CD14-positive monocyte (primary cell): ENCODE measurements around the gene USP20. TPM values are rescaled to one million over a fixed set of nuclear protein-coding genes. Genes with fewer than 3 reads are reported as not detected.

Experiments used
- DNase-seq, 3 donors: peaks; one replicate each; pipeline ENCODE4 v3.0.0-alpha.2; 2011 to 2022
- H2AFZ ChIP-seq: 2 replicates; pipeline ENCODE4 v1.6.0; 2012; ENCODE audit warnings: mild to moderate bottlenecking, low read depth, low read length, inconsistent platforms; ENCODE audit not compliant: insufficient read depth, poor library complexity, severe bottlenecking
- H3K27ac ChIP-seq, 2 donors: 1 replicate in 1 of 2; 2 replicates in 1 of 2; pipeline ENCODE4 v1.5.1; 2012 to 2013; ENCODE audit warnings: low read length in 2 of 2, control low read depth in 1 of 2, inconsistent platforms in 1 of 2, low read depth in 1 of 2, mild to moderate bottlenecking in 1 of 2
- H3K27me3 ChIP-seq, 2 donors: one replicate each; pipeline versions ENCODE4 v1.6.0 to v1.6.1; 2011 to 2013; ENCODE audit warnings: low read length in 2 of 2; ENCODE audit not compliant: control insufficient read depth in 2 of 2, insufficient read depth in 2 of 2
- H3K36me3 ChIP-seq, 2 donors: replicated peaks in 1 of 2; 1 replicate in 1 of 2; 2 replicates in 1 of 2; pipeline versions ENCODE4 v1.5.1 to v1.6.1; 2012 to 2013; ENCODE audit warnings: low read length in 2 of 2, control low read depth in 1 of 2, inconsistent platforms in 1 of 2, mild to moderate bottlenecking in 1 of 2; ENCODE audit not compliant: insufficient read depth in 2 of 2, control insufficient read depth in 1 of 2
- H3K4me1 ChIP-seq, 2 donors: 1 replicate in 1 of 2; 2 replicates in 1 of 2; pipeline versions ENCODE4 v1.5.1 to v1.6.1; 2012 to 2013; ENCODE audit warnings: low read length in 2 of 2, control low read depth in 1 of 2, inconsistent platforms in 1 of 2, mild to moderate bottlenecking in 1 of 2, moderate library complexity in 1 of 2; ENCODE audit not compliant: insufficient read depth in 2 of 2, control insufficient read depth in 1 of 2
- H3K4me2 ChIP-seq: replicated peaks from 2 replicates; pipeline ENCODE3; 2012; ENCODE audit warnings: low read length, moderate library complexity, mild to moderate bottlenecking; ENCODE audit not compliant: poor library complexity, severe bottlenecking; ENCODE audit errors: extremely low read depth
- H3K4me3 ChIP-seq, 3 experiments: fragments of 200-600 bp in 1 of 3; sonication (generic) in 1 of 3; replicated peaks in 1 of 3; 1 replicate in 2 of 3; 2 replicates in 1 of 3; pipeline ENCODE4 v1.5.1; 2011 to 2013; ENCODE audit warnings: low read length in 3 of 3, mild to moderate bottlenecking in 3 of 3, control low read depth in 2 of 3, low read depth in 2 of 3, inconsistent platforms in 1 of 3, moderate library complexity in 1 of 3
- H3K79me2 ChIP-seq: 2 replicates; pipeline ENCODE4 v1.6.0; 2012; ENCODE audit warnings: mild to moderate bottlenecking, control low read depth, inconsistent platforms, low read length, moderate library complexity; ENCODE audit not compliant: insufficient read depth
- H3K9ac ChIP-seq: 2 replicates; pipeline ENCODE4 v1.6.0; 2017; ENCODE audit warnings: low read length, mild to moderate bottlenecking; ENCODE audit not compliant: insufficient read depth, poor library complexity, severe bottlenecking
- H3K9me3 ChIP-seq, 2 donors: replicated peaks in 1 of 2; 1 replicate in 1 of 2; 2 replicates in 1 of 2; pipeline versions ENCODE4 v1.5.1 to v1.6.1; 2012 to 2013; ENCODE audit warnings: low read length in 2 of 2, control low read depth in 1 of 2; ENCODE audit not compliant: control insufficient read depth in 1 of 2, insufficient read depth in 1 of 2
- H4K20me1 ChIP-seq: 2 replicates; pipeline ENCODE4 v1.6.0; 2012; ENCODE audit warnings: mild to moderate bottlenecking, low read length, control low read depth, moderate library complexity; ENCODE audit not compliant: insufficient read depth
- H3K27ac Mint-ChIP-seq, 7 donors: one replicate each; pipeline ENCODE4 v1.8.0; 2020; ENCODE audit warnings: mild to moderate bottlenecking in 7 of 7, mixed read lengths in 7 of 7, moderate library complexity in 6 of 7, inconsistent platforms in 2 of 7
- H3K27me3 Mint-ChIP-seq, 3 donors: one replicate each; pipeline ENCODE4 v1.8.0; 2021 to 2022; ENCODE audit warnings: low read depth in 3 of 3, mild to moderate bottlenecking in 3 of 3, mixed read lengths in 3 of 3, moderate library complexity in 3 of 3, inconsistent platforms in 1 of 3
- H3K36me3 Mint-ChIP-seq, 2 donors: one replicate each; pipeline ENCODE4 v1.8.0; 2020; ENCODE audit warnings: mixed read lengths in 2 of 2, inconsistent platforms in 1 of 2, mild to moderate bottlenecking in 1 of 2
- H3K4me1 Mint-ChIP-seq: one replicate; pipeline ENCODE4 v1.8.0; 2020; ENCODE audit warnings: mild to moderate bottlenecking, mixed read lengths
- H3K4me3 Mint-ChIP-seq, 2 donors: one replicate each; pipeline ENCODE4 v1.8.0; 2020; ENCODE audit warnings: mild to moderate bottlenecking in 2 of 2, mixed read lengths in 2 of 2, moderate library complexity in 1 of 2
- H3K9me3 Mint-ChIP-seq, 7 donors: one replicate each; pipeline ENCODE4 v1.8.0; 2020 to 2022; ENCODE audit warnings: mixed read lengths in 7 of 7, mild to moderate bottlenecking in 6 of 7, moderate library complexity in 6 of 7, inconsistent platforms in 2 of 7
- WGBS: methylation state at CpG from one replicate; pipeline ENCODE4 v1.1.5; 2013; ENCODE audit warnings: missing lambda C conversion rate; ENCODE audit not compliant: insufficient coverage; 5-methylcytosine and 5-hydroxymethylcytosine counted together
- intact Hi-C, 2 donors: fragments of 100-400 bp; cut with micrococcal nuclease; formaldehyde crosslinking; loops; one replicate each; pipeline versions ENCODE4 v1.15.0 to v1.15.1; 2023
- polyA plus RNA-seq, 3 donors: library from polyadenylated mRNA; depleted of rRNA in 1 of 3; unstranded in 2 of 3; stranded (reverse) in 1 of 3; fragments of 300-500 nt in 2 of 3; fragments of >200 nt in 1 of 3; fragmentation: Illumina TruSeq in 2 of 3; gene quantifications; 1 replicate in 2 of 3; 2 replicates in 1 of 3; pipeline ENCODE4 v1.2.3, GENCODE V29; 2012 to 2021
- TF ChIP-seq, protein P1 (sequence below): fragments of 200-600 bp; IDR thresholded peaks from one replicate; pipeline ENCODE4 v1.8.0; 2022; ENCODE audit warnings: antibody characterized with exemption, mild to moderate bottlenecking

Gene USP20
- polyA plus RNA-seq, 3 donors, result 2.7 to 30.0 (median 5.2) TPM

DNA sequence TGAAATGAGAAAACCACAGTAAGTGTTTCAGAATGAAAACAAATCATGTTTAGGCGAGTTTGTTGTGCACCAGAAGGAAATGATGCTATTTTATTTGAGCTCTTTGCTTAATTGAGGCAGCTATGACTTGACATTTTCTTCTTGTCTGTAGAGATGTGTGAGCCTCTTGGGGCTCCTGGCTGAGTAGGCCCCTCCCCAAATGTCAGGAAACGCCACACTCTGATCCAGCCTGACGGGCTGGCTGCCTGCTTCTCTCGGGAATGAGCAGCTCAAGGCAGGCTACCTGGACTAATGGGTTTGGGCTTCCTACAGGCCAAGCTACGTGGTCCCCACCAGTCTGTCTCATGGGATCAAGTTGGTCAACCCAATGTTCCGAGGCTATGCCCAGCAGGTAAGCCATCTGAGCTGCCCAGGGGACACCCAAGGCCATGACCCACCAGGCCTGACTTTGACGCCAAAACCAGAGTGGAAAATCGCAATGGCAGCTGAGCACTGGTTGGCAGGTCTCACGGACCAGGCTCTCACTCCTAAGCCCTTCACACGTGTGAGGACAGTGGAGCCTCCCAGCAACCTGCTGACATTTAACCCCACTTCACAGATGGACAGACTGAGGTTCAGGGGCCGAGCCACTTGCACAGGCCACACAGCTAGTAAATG is 29.9 kb downstream of the USP20 start:
- Mint-ChIP-seq H3K36me3 (peaks cover 41 to 87% of the 10 kb centered on the region in 2 donors), H3K9me3 (peaks cover 0 to 3% (median 0%) of the 10 kb centered on the region in 7 donors), H3K27ac (no peak overlapping the region), H3K4me1 (peaks cover 31% of the 10 kb centered on the region), H3K4me3 (no peak overlapping the region), H3K27me3 (peaks cover 0 to 6% (median 0%) of the 10 kb centered on the region in 3 donors)
- Histone ChIP-seq H3K36me3 (peaks cover 45 to 57% of the 10 kb centered on the region in 2 donors), H3K4me3 (no peak overlapping the region), H3K79me2 (no peaks in the 10 kb centered on the region), H3K27me3 (no peaks in the 10 kb centered on the region), H3K4me2 (no peak overlapping the region), H2AFZ (no peak overlapping the region), H3K27ac (peak overlapping the region in 1 of 2 donors; percentile 6), H3K9me3 (no peaks in the 10 kb centered on the region), H3K4me1 (peaks cover 8 to 11% of the 10 kb centered on the region in 2 donors), H4K20me1 (no peaks in the 10 kb centered on the region), H3K9ac (no peak overlapping the region)
- intact Hi-C loops, result no loop called here
- TF ChIP-seq, protein P1, sequence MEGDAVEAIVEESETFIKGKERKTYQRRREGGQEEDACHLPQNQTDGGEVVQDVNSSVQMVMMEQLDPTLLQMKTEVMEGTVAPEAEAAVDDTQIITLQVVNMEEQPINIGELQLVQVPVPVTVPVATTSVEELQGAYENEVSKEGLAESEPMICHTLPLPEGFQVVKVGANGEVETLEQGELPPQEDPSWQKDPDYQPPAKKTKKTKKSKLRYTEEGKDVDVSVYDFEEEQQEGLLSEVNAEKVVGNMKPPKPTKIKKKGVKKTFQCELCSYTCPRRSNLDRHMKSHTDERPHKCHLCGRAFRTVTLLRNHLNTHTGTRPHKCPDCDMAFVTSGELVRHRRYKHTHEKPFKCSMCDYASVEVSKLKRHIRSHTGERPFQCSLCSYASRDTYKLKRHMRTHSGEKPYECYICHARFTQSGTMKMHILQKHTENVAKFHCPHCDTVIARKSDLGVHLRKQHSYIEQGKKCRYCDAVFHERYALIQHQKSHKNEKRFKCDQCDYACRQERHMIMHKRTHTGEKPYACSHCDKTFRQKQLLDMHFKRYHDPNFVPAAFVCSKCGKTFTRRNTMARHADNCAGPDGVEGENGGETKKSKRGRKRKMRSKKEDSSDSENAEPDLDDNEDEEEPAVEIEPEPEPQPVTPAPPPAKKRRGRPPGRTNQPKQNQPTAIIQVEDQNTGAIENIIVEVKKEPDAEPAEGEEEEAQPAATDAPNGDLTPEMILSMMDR, result no peak
- DNase-seq, result no peak
- WGBS, result 49% methylated on average over 9 of the region's 11 CpGs

DNA sequence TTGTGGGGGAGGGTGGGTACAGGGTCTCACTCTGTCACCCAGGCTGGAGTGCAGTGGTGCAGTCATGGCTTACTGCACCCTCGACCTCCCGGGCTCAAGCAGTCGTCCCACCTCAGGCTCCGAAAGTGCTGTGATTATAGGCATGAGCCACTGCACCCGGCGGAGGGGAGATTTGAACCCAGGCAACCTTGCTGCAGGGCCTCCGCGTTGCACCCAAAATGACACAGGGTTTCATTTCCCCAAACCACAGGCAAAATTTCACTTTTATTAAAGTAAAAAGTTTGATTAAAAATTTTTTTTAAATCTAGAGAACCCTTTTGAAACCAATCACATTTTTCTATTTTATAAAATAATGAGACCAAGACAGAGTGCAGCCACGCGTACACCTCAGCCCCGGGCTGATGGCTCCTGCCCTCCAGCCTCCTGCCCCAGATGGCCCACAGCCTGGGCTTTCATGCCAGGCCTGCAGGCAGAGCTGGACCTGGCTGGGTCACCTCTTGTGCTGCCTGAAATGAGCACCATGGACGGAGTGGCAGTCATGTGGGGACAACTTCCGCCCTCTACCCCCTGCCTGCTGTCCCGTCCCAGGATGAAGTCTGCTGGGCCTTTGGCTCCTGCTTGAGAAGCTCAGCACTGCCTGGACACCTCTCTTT is 30.5 kb downstream of the USP20 start:
- WGBS, result 74% methylated on average over 6 of the region's 14 CpGs
- Histone ChIP-seq H3K27ac (no peak overlapping the region), H3K27me3 (no peaks in the 10 kb centered on the region), H3K4me3 (no peak overlapping the region), H3K9ac (no peak overlapping the region), H2AFZ (no peak overlapping the region), H3K79me2 (no peaks in the 10 kb centered on the region), H3K9me3 (no peaks in the 10 kb centered on the region), H3K4me2 (no peak overlapping the region), H3K4me1 (peaks cover 8 to 11% of the 10 kb centered on the region in 2 donors), H3K36me3 (peaks cover 42 to 52% of the 10 kb centered on the region in 2 donors), H4K20me1 (no peaks in the 10 kb centered on the region)
- H3K27me3 Mint-ChIP-seq, result peaks cover 0 to 6% (median 0%) of the 10 kb centered on the region in 3 donors
- H3K4me3 Mint-ChIP-seq, result no peak overlapping the region
- intact Hi-C loops, result no loop called here
- H3K27ac Mint-ChIP-seq, result peak overlapping the region in 2 of 7 donors; percentile 26 to 50
- no peak for DNase-seq
- peaks cover 44 to 84% of the 10 kb centered on the region in 2 donors for H3K36me3 Mint-ChIP-seq
- TF ChIP-seq, protein P1, result no peak
- H3K4me1 Mint-ChIP-seq, result peaks cover 31% of the 10 kb centered on the region
- H3K9me3 Mint-ChIP-seq, result peaks cover 0 to 3% (median 0%) of the 10 kb centered on the region in 7 donors
